Heart left ventricle (tissue), 16 donors: ENCODE measurements around the gene ABCD4. TPM values are rescaled to one million over a fixed set of nuclear protein-coding genes. Genes with fewer than 3 reads are reported as not detected.
A peak's percentile ranks its signal among the peaks of the same experiment; 100 is the strongest.

Source experiments
- ATAC-seq, 4 donors: fragments of 200-7000 bp; cut with Tn5 transposase; one replicate each; pipeline ENCODE4 v1.9.1; 2020 to 2022; ENCODE audit warnings: moderate library complexity in 4 of 4, mild to moderate bottlenecking in 3 of 4, moderate number of reproducible peaks in 1 of 4
- DNase-seq, 5 donors: peaks; one replicate each; pipeline ENCODE4 v3.0.0-alpha.2; 2020
- H3K27ac ChIP-seq, 12 donors: fragments of 200-600 bp; sonication (generic) in 4 of 12; one replicate each; pipeline versions ENCODE4 v1.5.0 to v1.8.0; 2016 to 2022; ENCODE audit warnings: mild to moderate bottlenecking in 2 of 12
- H3K27me3 ChIP-seq, 9 donors: fragments of 200-600 bp; sonication (generic) in 2 of 9; one replicate each; pipeline versions ENCODE4 v1.5.1 to v1.8.0; 2016 to 2022; ENCODE audit warnings: mild to moderate bottlenecking in 3 of 9
- H3K36me3 ChIP-seq, 9 donors: fragments of 200-600 bp; sonication (generic) in 2 of 9; one replicate each; pipeline versions ENCODE4 v1.5.0 to v1.8.0; 2018 to 2022; ENCODE audit warnings: mild to moderate bottlenecking in 2 of 9
- H3K4me1 ChIP-seq, 12 donors: fragments of 200-600 bp; sonication (generic) in 4 of 12; one replicate each; pipeline versions ENCODE4 v1.5.0 to v1.8.0; 2016 to 2022; ENCODE audit warnings: mild to moderate bottlenecking in 3 of 12
- H3K4me3 ChIP-seq, 12 donors: fragments of 200-600 bp; sonication (generic) in 4 of 12; one replicate each; pipeline versions ENCODE4 v1.5.0 to v1.8.0; 2017 to 2022; ENCODE audit warnings: mild to moderate bottlenecking in 9 of 12, moderate library complexity in 4 of 12
- H3K9me3 ChIP-seq, 12 donors: fragments of 200-600 bp; sonication (generic) in 4 of 12; one replicate each; pipeline versions ENCODE4 v1.5.0 to v1.8.0; 2016 to 2022; ENCODE audit warnings: mild to moderate bottlenecking in 1 of 12
- CTCF ChIP-seq, 12 donors: fragments of 200-600 bp; sonication (generic) in 4 of 12; IDR thresholded peaks; one replicate each; pipeline versions ENCODE4 v1.5.0 to v1.8.0; 2018 to 2022; ENCODE audit warnings: antibody characterized with exemption in 12 of 12, mild to moderate bottlenecking in 5 of 12
- POLR2A ChIP-seq, 2 donors: fragments of 450-650 bp; IDR thresholded peaks; one replicate each; pipeline ENCODE4 v1.6.1; 2017; ENCODE audit warnings: antibody characterized with exemption in 2 of 2, mild to moderate bottlenecking in 2 of 2, moderate library complexity in 2 of 2
- WGBS, 4 donors: extraction: QIAGEN DNeasy Blood & Tissue Kit in 2 of 4; methylation state at CpG; one replicate each; pipeline versions ENCODE4 v1.1.5 to v1.1.7; 2013 to 2018; 5-methylcytosine and 5-hydroxymethylcytosine counted together
- intact Hi-C, 10 donors: fragments of 100-400 bp; cut with DNase I; formaldehyde crosslinking; loops; one replicate each; pipeline versions ENCODE4 v1.11.1 to v1.14.2; 2022
- polyA plus RNA-seq, 2 donors: library from polyadenylated mRNA; stranded (reverse); fragments of 200-250 nt; gene quantifications; one replicate each; pipeline ENCODE4 v1.2.3, GENCODE V29; 2013
- total RNA-seq, 9 donors: library from RNA; depleted of rRNA in 2 of 9; stranded (reverse); fragments of >200 nt in 2 of 9; fragmentation: NEBNext Ultra II Directional in 3 of 9; extraction: Animal tissue kit (Norgen Biotek cat#: 25700) in 3 of 9; gene quantifications; one replicate each; pipeline versions ENCODE4 v1.1.0 to v1.2.4, GENCODE V29; 2016 to 2023
- donor health status: ischemic (EF 13 %, LVEDD 7.1; RV severe dilation, severe dysfunction).
- donor health status: healthy with polysubstance abuse.
- donor health status: DM: no; HTN: yes; CAD: no.
- donor health status: DM: no; HTN: no; CAD: no.
- donor health status: ischemic (EF 25% LVEDD 6.9; RV normal size, moderate dysfunction).
- donor health status: ischemic (EF 25% LVEDD 5.7; RV mildly dilated, moderate dysfunction).
- donor health status: healthy.
- donor health status: DM: yes; HTN: yes; CAD: no.
- donor health status: ischemic (EF 35%, LVEDD 5.7; RV mildly dilated, moderate dysfunction).
- donor health status: nonischemic (EF 11% LVEDD 7.7; RV severe dilation, severe dysfunction).
- donor health status: DM: yes; HTN: yes; CAD: no.
- donor health status: PGD.
- donor health status: ischemic (EF 29% LVEDD 5.4; RV normal size, mild dysfunction).
- donor health status: nonischemic (EF 23%, LVEDD 6.1; RV moderate dilation, normal function).

Gene ABCD4
- total and polyA plus RNA-seq, 11 donors: 11.2 to 42.9 (median 22.3) TPM

GRCh38 chr14:74242780-74243042 lies 60.0 kb downstream of the ABCD4 start:
- no peak for DNase-seq
- H3K4me3 ChIP-seq: no peak overlapping the region
- intact Hi-C loops: no loop called here
- H3K9me3 ChIP-seq: no peaks in the 10 kb centered on the region
- ATAC-seq: no peak
- peaks cover 56 to 97% (median 75%) of the 10 kb centered on the region in 9 donors for H3K27me3 ChIP-seq
- no peak for TF ChIP-seq POLR2A (IDR thresholded peaks at IDR 0.05)
- no peak for TF ChIP-seq CTCF (IDR thresholded peaks at IDR 0.05)
- H3K36me3 ChIP-seq: no peaks in the 10 kb centered on the region
- WGBS, 4 donors: 24 to 29% (median 27%) methylated on average over 4 of the region's 4 CpGs
- H3K4me1 ChIP-seq: peaks cover 0 to 33% (median 22%) of the 10 kb centered on the region in 12 donors
- H3K27ac ChIP-seq: no peak overlapping the region

GRCh38 chr14:74242021-74242779 lies 60.5 kb downstream of the ABCD4 start:
- TF ChIP-seq CTCF (IDR thresholded peaks at IDR 0.05) (no peak), POLR2A (IDR thresholded peaks at IDR 0.05) (no peak)
- no peaks in the 10 kb centered on the region for H3K36me3 ChIP-seq
- no peak overlapping the region for H3K4me3 ChIP-seq
- H3K27me3 ChIP-seq: peaks cover 56 to 97% (median 76%) of the 10 kb centered on the region in 9 donors
- DNase-seq (peak in 1 of 5 donors; percentile 21), ATAC-seq (no peak)
- peaks cover 0 to 33% (median 22%) of the 10 kb centered on the region in 12 donors for H3K4me1 ChIP-seq
- no peaks in the 10 kb centered on the region for H3K9me3 ChIP-seq
- 9 to 12% (median 10%) methylated on average over 28 of the region's 28 CpGs for whole genome bisulfite sequencing, 4 donors
- intact Hi-C loops: no loop called here
- H3K27ac ChIP-seq: no peak overlapping the region

GRCh38 chr14:74241652-74242017 lies 61.1 kb downstream of the ABCD4 start:
- no peaks in the 10 kb centered on the region for H3K36me3 ChIP-seq
- no peak overlapping the region for H3K27ac ChIP-seq
- TF ChIP-seq CTCF (IDR thresholded peaks at IDR 0.05): no peak
- no peak for TF ChIP-seq POLR2A (IDR thresholded peaks at IDR 0.05)
- no peak for DNase-seq
- 7 to 11% (median 8%) methylated on average over 14 of the region's 14 CpGs for WGBS, 4 donors
- peaks cover 56 to 97% (median 76%) of the 10 kb centered on the region in 9 donors for H3K27me3 ChIP-seq
- intact Hi-C loops: no loop called here
- peak overlapping the region in 2 of 12 donors; percentile 36 to 39 for H3K4me3 ChIP-seq
- no peak for ATAC-seq
- H3K9me3 ChIP-seq: no peaks in the 10 kb centered on the region
- H3K4me1 ChIP-seq: peaks cover 0 to 33% (median 22%) of the 10 kb centered on the region in 12 donors

- no peaks in the 10 kb centered on the region for H3K9me3 ChIP-seq
- 2 to 4% (median 3%) methylated on average over 34 to 80 of the region's 80 CpGs for WGBS, 4 donors
These were observed 61.7 kb downstream of the ABCD4 start for GRCh38 chr14:74240794-74241651.

More at GRCh38 chr14:74240794-74241651, 61.7 kb downstream of the ABCD4 start:
- ATAC-seq (peak in 2 of 4 donors; percentile 17 to 29), DNase-seq (peak in 1 of 5 donors; percentile 58)
- peak overlapping the region; percentile 11 to 47 (median 36) for H3K4me3 ChIP-seq
- H3K4me1 ChIP-seq: peaks cover 0 to 33% (median 22%) of the 10 kb centered on the region in 12 donors
- no peaks in the 10 kb centered on the region for H3K36me3 ChIP-seq
- TF ChIP-seq CTCF (IDR thresholded peaks at IDR 0.05) (no peak), POLR2A (IDR thresholded peaks at IDR 0.05) (no peak)
- intact Hi-C loops: no loop called here
- no peak overlapping the region for H3K27ac ChIP-seq
- H3K27me3 ChIP-seq: peaks cover 56 to 93% (median 76%) of the 10 kb centered on the region in 9 donors
